HCT116 (cell line): ENCODE data around the gene DACT1. TPM values are rescaled to one million over a fixed set of nuclear protein-coding genes. Genes with fewer than 3 reads are reported as not detected.

ENCODE experiments used
- total RNA-seq: library from RNA; stranded (reverse); gene quantifications from one replicate; pipeline ENCODE4 v1.2.1, GENCODE V29; 2021; ENCODE audit not compliant: unreplicated experiment

The DACT1 gene
- total RNA-seq, 1 experiment from 2014 or later: 1.6 TPM

Other genes starting within 250 kb of the DACT1 start
- not detected for gene TOMM20L, start 242.0 kb upstream of the DACT1 start, total RNA-seq
- gene TIMM9, start 210.4 kb upstream of the DACT1 start, total RNA-seq: 40.7 TPM
- 25.7 TPM for gene KIAA0586, start 210.2 kb upstream of the DACT1 start, total RNA-seq